GM21526 (cell line): ENCODE data around the gene C12orf57.

Source experiments
- ATAC-seq: cut with Tn5 transposase; IDR thresholded peaks from one replicate; pipeline ENCODE4 v1.9.1; 2021; ENCODE audit warnings: moderate library complexity; ENCODE audit not compliant: unreplicated experiment, low FRiP score

Gene C12orf57

GRCh38 chr12:6981152-6982052 lies 37.6 kb downstream of the C12orf57 start:
- ATAC-seq, result no peak

- no peak for ATAC-seq
Observed at GRCh38 chr12:6982532-6982931, 38.7 kb downstream of the C12orf57 start.

GRCh38 chr12:6987956-6988553 lies 44.2 kb downstream of the C12orf57 start:
- ATAC-seq, result no peak
